GM23248 (cell line): ENCODE measurements around the gene ADAD2.

Experiments used
- EZH2 ChIP-seq: fragments of 200-600 bp; sonication (generic); IDR thresholded peaks from 2 replicates; pipeline ENCODE4 v1.6.1; 2018; ENCODE audit warnings: antibody characterized with exemption, mild to moderate bottlenecking; ENCODE audit not compliant: insufficient read depth, poor library complexity, severe bottlenecking
- EZH2phosphoT487 ChIP-seq: fragments of 200-600 bp; sonication (generic); IDR thresholded peaks from 2 replicates; pipeline ENCODE4 v1.6.1; 2018; ENCODE audit warnings: antibody characterized with exemption, moderate library complexity, mild to moderate bottlenecking, low read depth; ENCODE audit not compliant: insufficient read depth

DNA sequence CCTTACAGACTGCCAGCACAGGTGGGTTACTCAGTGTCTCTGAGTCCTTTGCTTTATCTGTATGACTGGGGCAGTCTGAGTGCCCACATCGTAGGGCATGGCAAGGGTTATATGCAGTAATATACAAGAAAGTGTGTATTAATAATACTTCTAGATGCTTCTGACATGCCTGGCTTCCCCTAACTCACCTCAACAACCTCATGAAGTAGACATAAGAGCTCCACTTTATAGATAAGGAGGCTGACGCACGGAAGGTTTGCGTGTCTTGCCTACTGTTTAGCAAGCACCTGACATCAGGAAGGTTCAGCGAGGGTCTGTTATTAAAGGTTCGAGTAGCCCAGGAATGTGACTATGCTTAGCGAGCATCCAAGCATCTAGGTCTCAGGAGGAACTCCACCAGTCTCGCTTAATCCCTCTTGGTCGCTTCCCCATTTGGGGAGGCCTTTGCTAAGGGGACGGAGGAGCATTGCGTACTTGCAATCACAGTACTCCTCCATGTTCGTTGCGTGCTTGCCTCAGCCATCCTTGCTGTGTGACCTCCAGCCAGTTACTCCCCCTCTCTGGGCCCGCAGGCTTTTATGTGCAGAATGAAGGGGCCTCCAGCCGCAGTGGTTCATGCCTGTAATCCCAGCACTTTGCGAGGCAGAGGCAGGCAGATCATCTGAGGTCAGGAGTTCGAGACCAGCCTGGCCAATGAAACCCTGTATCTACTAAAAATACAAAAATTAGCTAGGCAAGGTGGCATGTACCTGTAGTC lies 47.2 kb downstream of the ADAD2 start:
- no peak for TF ChIP-seq EZH2
- no peak for TF ChIP-seq EZH2phosphoT487
